Stimulated activated CD4-positive, alpha-beta T cell treated with anti-CD3 and anti-CD28 coated beads, Interleukin-4, amount 100 ng/mL, for 4 hours (primary cell): ENCODE data around the gene ATG4B.

Experiments
- DNase-seq, 2 experiments: peaks; one replicate each; pipeline ENCODE4 v3.0.0-alpha.2; 2020

ATG4B gene

GRCh38 chr2:241668354-241668753, 30.9 kb downstream of the ATG4B start:
- no peak for DNase-seq

- no peak for DNase-seq
Observed at GRCh38 chr2:241668839-241669238, 31.3 kb downstream of the ATG4B start.

GRCh38 chr2:241670333-241671110, 33.0 kb downstream of the ATG4B start:
- DNase-seq: no peak

- DNase-seq: no peak
Observed at GRCh38 chr2:241671457-241672240, 34.2 kb downstream of the ATG4B start.

- no peak for DNase-seq
Observed at GRCh38 chr2:241672243-241673188, 35.0 kb downstream of the ATG4B start.

- DNase-seq: no peak
Observed at GRCh38 chr2:241673189-241673663, 35.7 kb downstream of the ATG4B start.

GRCh38 chr2:241673797-241674725, 36.6 kb downstream of the ATG4B start:
- no peak for DNase-seq

GRCh38 chr2:241675885-241676284, 38.4 kb downstream of the ATG4B start:
- DNase-seq: no peak

- DNase-seq: no peak
Observed at GRCh38 chr2:241676665-241677064, 39.2 kb downstream of the ATG4B start.

- DNase-seq: no peak
Observed at GRCh38 chr2:241677392-241677791, 39.9 kb downstream of the ATG4B start.

- no peak for DNase-seq
Observed at GRCh38 chr2:241678307-241678706, 40.8 kb downstream of the ATG4B start.

GRCh38 chr2:241678784-241679540, 41.5 kb downstream of the ATG4B start:
- no peak for DNase-seq

- DNase-seq: no peak
Observed at GRCh38 chr2:241680044-241680443, 42.6 kb downstream of the ATG4B start.

- DNase-seq: no peak
Observed at GRCh38 chr2:241680827-241681599, 43.5 kb downstream of the ATG4B start.

- no peak for DNase-seq
Observed at GRCh38 chr2:241686324-241686649, 48.8 kb downstream of the ATG4B start.

GRCh38 chr2:241686650-241687425, 49.3 kb downstream of the ATG4B start, which contains the start of gene DTYMK:
DTYMK (minus strand) TSS chr2:241686815; CDS start chr2:241686783, 32 bp downstream.
- DNase-seq: peak; percentile 92 to 95

GRCh38 chr2:241689306-241689705, 51.8 kb downstream of the ATG4B start:
- DNase-seq: no peak

GRCh38 chr2:241690202-241690717, 52.8 kb downstream of the ATG4B start:
- no peak for DNase-seq

- DNase-seq: no peak
Observed at GRCh38 chr2:241692448-241692847, 55.0 kb downstream of the ATG4B start.
